SK-N-SH (cell line): ENCODE data around the gene CDX1. TPM values are rescaled to one million over a fixed set of nuclear protein-coding genes. Genes with fewer than 3 reads are reported as not detected.

Experiments used
- CTCF ChIA-PET: fragments of 300-600, 350-600 bp; formaldehyde crosslinking; extraction: SDS; loops from one replicate; lab custom pipeline; 2021; lab: Yijun Ruan, JAX
- POLR2A ChIA-PET: fragments of 350-600 bp; sonication (Branson Sonifier 250); formaldehyde crosslinking; extraction: SDS; loops from one replicate; lab custom pipeline; 2020; ENCODE audit warnings: antibody characterized with exemption, inconsistent platforms; lab: Yijun Ruan, JAX
- DNase-seq: peaks from one replicate; pipeline ENCODE4 v3.0.0; 2012
- H2AFZ ChIP-seq: fragments of 200-600 bp; sonication (generic); 2 replicates; pipeline ENCODE4 v1.8.1; 2016; ENCODE audit warnings: antibody characterized with exemption, mild to moderate bottlenecking, low read depth
- H3F3A ChIP-seq: fragments of 200-600 bp; sonication (generic); replicated peaks from 2 replicates; pipeline ENCODE3; 2016; ENCODE audit warnings: antibody characterized with exemption, mild to moderate bottlenecking; ENCODE audit not compliant: insufficient read depth
- H3K27ac ChIP-seq, 2 experiments: fragments of 200-500 bp in 1 of 2; fragments of 200-600 bp in 1 of 2; sonication (Bioruptor generic) in 1 of 2; sonication (generic), shearing (Covaris generic) in 1 of 2; 2 replicates each; pipeline versions ENCODE4 v1.5.1 to v1.6.1; 2014 to 2016; ENCODE audit warnings: low read depth in 2 of 2, inconsistent platforms in 1 of 2, low read length in 1 of 2, mild to moderate bottlenecking in 1 of 2, mixed read lengths in 1 of 2
- H3K27me3 ChIP-seq: fragments of 200-600 bp; sonication (generic), shearing (Covaris generic); 2 replicates; pipeline ENCODE4 v1.6.1; 2016; ENCODE audit warnings: mixed run types; ENCODE audit not compliant: insufficient read depth
- H3K36me3 ChIP-seq, 2 experiments: fragments of 200-500 bp in 1 of 2; fragments of 200-600 bp in 1 of 2; sonication (Bioruptor generic) in 1 of 2; sonication (generic) in 1 of 2; replicated peaks in 1 of 2; 2 replicates each; pipeline versions ENCODE3 to v1.5.1; 2014 to 2016; ENCODE audit warnings: low read length in 1 of 2, mild to moderate bottlenecking in 1 of 2; ENCODE audit not compliant: insufficient read depth in 2 of 2, control insufficient read depth in 1 of 2
- H3K4me1 ChIP-seq, 2 experiments: fragments of 200-500 bp in 1 of 2; fragments of 200-600 bp in 1 of 2; sonication (Bioruptor generic) in 1 of 2; sonication (generic), shearing (Covaris generic) in 1 of 2; 2 replicates each; pipeline versions ENCODE4 v1.5.1 to v1.6.1; 2014 to 2016; ENCODE audit warnings: low read depth in 1 of 2, low read length in 1 of 2, mixed run types in 1 of 2; ENCODE audit not compliant: insufficient read depth in 2 of 2, control insufficient read depth in 1 of 2
- H3K4me2 ChIP-seq: fragments of 200-600 bp; sonication (generic), shearing (Covaris generic); 2 replicates; pipeline ENCODE4 v1.6.1; 2017; ENCODE audit warnings: mixed run types
- H3K4me3 ChIP-seq, 2 experiments: fragments of 200-500 bp in 1 of 2; fragments of 200-600 bp in 1 of 2; sonication (Bioruptor generic) in 1 of 2; sonication (generic), shearing (Covaris generic) in 1 of 2; 2 replicates each; pipeline versions ENCODE4 v1.5.1 to v1.8.1; 2014 to 2016; ENCODE audit warnings: low read depth in 2 of 2, inconsistent platforms in 1 of 2, low read length in 1 of 2, mild to moderate bottlenecking in 1 of 2, mixed read lengths in 1 of 2, moderate library complexity in 1 of 2
- H3K79me2 ChIP-seq: fragments of 200-600 bp; sonication (generic); 2 replicates; pipeline ENCODE4 v1.8.1; 2017; ENCODE audit warnings: mild to moderate bottlenecking; ENCODE audit not compliant: insufficient read depth
- H3K9ac ChIP-seq: fragments of 200-600 bp; sonication (generic); 2 replicates; pipeline ENCODE4 v1.6.1; 2017; ENCODE audit warnings: mixed run types
- H3K9me2 ChIP-seq: fragments of 200-600 bp; sonication (generic); 2 replicates; pipeline ENCODE4 v1.6.1; 2017; ENCODE audit warnings: mixed run types
- H3K9me3 ChIP-seq: fragments of 200-600 bp; sonication (generic); 2 replicates; pipeline ENCODE4 v1.6.1; 2017; ENCODE audit warnings: mixed run types, mild to moderate bottlenecking, moderate library complexity
- H4K20me1 ChIP-seq: fragments of 200-600 bp; sonication (generic); 2 replicates; pipeline ENCODE4 v1.6.1; 2017; ENCODE audit warnings: mild to moderate bottlenecking, mixed run types; ENCODE audit not compliant: insufficient read depth
- CTCF ChIP-seq: fragments of 200-600 bp; sonication (generic); IDR thresholded peaks from 2 replicates; pipeline ENCODE4 v1.6.1; 2017; ENCODE audit warnings: antibody characterized with exemption, mild to moderate bottlenecking, moderate library complexity
- ELF1 ChIP-seq: IDR thresholded peaks from 2 replicates; pipeline ENCODE4 v1.4.0; 2012
- EZH2phosphoT487 ChIP-seq: fragments of 200-600 bp; sonication (generic); IDR thresholded peaks from 2 replicates; pipeline ENCODE4 v1.6.1; 2017; ENCODE audit warnings: low read depth, mixed run types, mild to moderate bottlenecking, antibody characterized with exemption, moderate library complexity, borderline replicate concordance
- GATA2 ChIP-seq: sonication (generic); formaldehyde crosslinking; IDR thresholded peaks from 2 replicates; pipeline ENCODE4 v1.5.0; 2020; ENCODE audit warnings: mild to moderate bottlenecking, missing genetic modification reagents
- IRF3 ChIP-seq: fragments of 150-350 bp; IDR thresholded peaks from 2 replicates; pipeline ENCODE4 v1.6.1; 2016; ENCODE audit warnings: mild to moderate bottlenecking, low read depth, low read length
- MAX ChIP-seq: IDR thresholded peaks from 2 replicates; pipeline ENCODE4 v1.4.0; 2012; ENCODE audit warnings: low read depth
- MEF2A ChIP-seq: IDR thresholded peaks from 2 replicates; pipeline ENCODE4 v1.4.0; 2012; ENCODE audit warnings: low read depth, borderline replicate concordance
- NFIC ChIP-seq: IDR thresholded peaks from 2 replicates; pipeline ENCODE4 v1.4.0; 2012; ENCODE audit warnings: borderline replicate concordance
- PBX3 ChIP-seq: IDR thresholded peaks from 2 replicates; pipeline ENCODE4; 2012
- REST ChIP-seq: IDR thresholded peaks from 2 replicates; pipeline ENCODE4 v1.6.1; 2012; ENCODE audit warnings: mild to moderate bottlenecking, low read depth, low read length, moderate library complexity
- RFX5 ChIP-seq: IDR thresholded peaks from 2 replicates; pipeline ENCODE4 v1.6.1; 2012; ENCODE audit warnings: mild to moderate bottlenecking, improper control_type of control experiment, low read length
- SIN3A ChIP-seq: IDR thresholded peaks from 2 replicates; pipeline ENCODE4 v1.6.1; 2012; ENCODE audit warnings: low read depth, mild to moderate bottlenecking, low read length, moderate library complexity, borderline replicate concordance
- SMC3 ChIP-seq: IDR thresholded peaks from 2 replicates; pipeline ENCODE4 v1.6.1; 2012; ENCODE audit warnings: low read depth, low read length, improper control_type of control experiment
- TAF1 ChIP-seq: IDR thresholded peaks from 2 replicates; pipeline ENCODE4 v1.6.1; 2012; ENCODE audit warnings: low read depth, mild to moderate bottlenecking, low read length, moderate library complexity, borderline replicate concordance
- TCF12 ChIP-seq: IDR thresholded peaks from 2 replicates; pipeline ENCODE4 v1.4.0; 2012
- TEAD4 ChIP-seq: IDR thresholded peaks from 2 replicates; pipeline ENCODE4 v1.4.0; 2012; ENCODE audit warnings: mild to moderate bottlenecking, borderline replicate concordance; ENCODE audit not compliant: insufficient read depth
- USF1 ChIP-seq: IDR thresholded peaks from 2 replicates; pipeline ENCODE4 v1.4.0; 2012; ENCODE audit warnings: low read depth, borderline replicate concordance
- USF2 ChIP-seq: fragments of 150-350 bp; IDR thresholded peaks from 2 replicates; pipeline ENCODE4 v1.6.1; 2017; ENCODE audit warnings: antibody characterized with exemption, low read length, low read depth, borderline replicate concordance
- ZBTB33 ChIP-seq: IDR thresholded peaks from 2 replicates; pipeline ENCODE4 v1.4.0; 2012; ENCODE audit warnings: low read depth, borderline replicate concordance
- WGBS: methylation state at CpG from one replicate; pipeline ENCODE4 v1.1.6; 2017; ENCODE audit warnings: low lambda C conversion rate; 5-methylcytosine and 5-hydroxymethylcytosine counted together
- polyA plus RNA-seq, 3 experiments: library from polyadenylated mRNA; depleted of rRNA; stranded (reverse); fragments of >200 nt; gene quantifications; 2 replicates each; pipeline ENCODE4 v1.2.3, GENCODE V29; 2012

The CDX1 gene
- polyA plus RNA-seq, 1 of the 3 experiments (the other 2 are of a cell fraction) = 0.23 TPM

GRCh38 chr5:150124111-150124557 lies 42.4 kb upstream of the CDX1 start (continued):
- TF ChIP-seq REST (no peak), NFIC (no peak), TEAD4 (no peak), PBX3 (no peak)
- TF ChIP-seq, all 33 proteins: peak for 0

GRCh38 chr5:150124596-150124995 lies 42.0 kb upstream of the CDX1 start:
- no peaks in the 10 kb centered on the region for H3K79me2 ChIP-seq
- POLR2A ChIA-PET = no interaction called here
- H3K9me2 ChIP-seq = no peaks in the 10 kb centered on the region
- H2AFZ ChIP-seq = no peak overlapping the region
- no peak for DNase-seq
- no peak overlapping the region for H3K27ac ChIP-seq
- H3K27me3 ChIP-seq = no peaks in the 10 kb centered on the region
- CTCF ChIA-PET = interaction anchor here (1.3 to 12.5 kb wide), 5 partner anchors 10 to 131 kb away, joined by 3 to 173 read pairs (median 7); no protein-coding TSS in a partner anchor
- H3K9ac ChIP-seq = no peak overlapping the region
- no peak overlapping the region for H3K4me2 ChIP-seq
- no peaks in the 10 kb centered on the region for H4K20me1 ChIP-seq
- H3F3A ChIP-seq = no peaks in the 10 kb centered on the region
- H3K4me3 ChIP-seq = no peak overlapping the region
- H3K4me1 ChIP-seq = no peaks in the 10 kb centered on the region
- WGBS = 88% methylated on average over 8 of the region's 8 CpGs
- H3K9me3 ChIP-seq = no peaks in the 10 kb centered on the region
- peaks cover 31 to 84% of the 10 kb centered on the region in 2 experiments for H3K36me3 ChIP-seq
- TF ChIP-seq IRF3 (no peak), USF1 (no peak), SMC3 (no peak), TAF1 (no peak), GATA2 (CRISPR knock-in tag) (no peak), RFX5 (no peak), MEF2A (no peak), CTCF (no peak), USF2 (no peak), SIN3A (no peak), MAX (no peak), ZBTB33 (no peak), EZH2phosphoT487 (no peak), ELF1 (no peak), NFIC (no peak), TCF12 (no peak)
